ENCODE measurements around the gene CD84.
"Not testable (repeated sequence)": the region's sequence is repeated elsewhere in the genome, so short reads cannot be mapped to it uniquely, and the experiment has no call there.

Gene CD84

DNA sequence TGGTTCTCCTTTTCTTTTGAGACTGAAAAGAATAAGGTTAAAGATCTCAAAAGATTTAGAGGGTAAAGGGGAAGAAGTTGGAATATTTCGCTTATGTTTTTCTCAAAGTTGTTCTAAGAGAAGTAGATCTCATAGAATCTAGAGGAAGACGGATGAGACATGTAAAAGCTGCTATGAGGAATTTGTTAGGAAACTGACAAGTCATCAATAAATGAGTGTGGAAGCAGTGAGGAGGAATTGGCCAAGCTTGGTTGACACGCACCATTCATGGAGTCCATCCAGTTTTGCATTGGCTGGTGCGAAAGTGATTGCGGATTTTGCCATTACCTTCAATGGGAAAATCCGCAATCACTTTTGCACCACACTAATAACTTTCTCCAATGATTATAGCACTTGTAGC, 76.2 kb downstream of the CD84 start:
- no peak for DNase-seq (ENCODE audit: low read depth in 2 of 2)

DNA sequence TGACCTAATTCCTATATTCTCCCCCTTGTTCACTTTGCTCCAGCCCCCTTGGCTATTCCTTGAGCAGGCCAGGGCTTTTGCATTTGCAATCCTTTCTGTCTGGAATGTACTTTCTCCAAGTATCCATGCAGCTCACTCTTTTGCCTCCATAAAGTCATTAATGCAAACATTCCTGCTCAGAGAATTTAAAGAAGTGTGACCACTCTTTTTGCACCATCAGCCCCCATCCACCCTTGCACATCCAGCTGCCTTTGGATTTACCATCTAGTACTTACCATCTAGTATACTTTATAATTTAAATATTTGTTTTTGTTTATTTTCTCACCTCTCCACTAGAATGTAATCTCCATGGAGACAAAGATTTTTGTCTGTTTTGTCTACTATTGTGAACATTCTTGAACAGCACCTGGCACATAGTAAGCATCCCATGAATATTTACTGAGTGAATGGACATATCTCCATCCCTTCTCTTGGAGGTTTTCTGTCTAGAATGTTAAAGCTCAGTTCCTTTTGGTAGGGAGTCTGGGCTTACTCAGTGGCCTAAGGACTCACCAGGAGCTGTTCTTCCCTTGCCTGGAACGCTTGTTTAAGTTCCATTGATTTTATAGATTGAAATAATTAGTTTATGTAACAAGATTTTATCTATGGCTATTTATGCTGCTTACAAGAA, 78.8 kb downstream of the CD84 start:
- DNase-seq (ENCODE audit: low read depth in 2 of 2), result no peak

DNA sequence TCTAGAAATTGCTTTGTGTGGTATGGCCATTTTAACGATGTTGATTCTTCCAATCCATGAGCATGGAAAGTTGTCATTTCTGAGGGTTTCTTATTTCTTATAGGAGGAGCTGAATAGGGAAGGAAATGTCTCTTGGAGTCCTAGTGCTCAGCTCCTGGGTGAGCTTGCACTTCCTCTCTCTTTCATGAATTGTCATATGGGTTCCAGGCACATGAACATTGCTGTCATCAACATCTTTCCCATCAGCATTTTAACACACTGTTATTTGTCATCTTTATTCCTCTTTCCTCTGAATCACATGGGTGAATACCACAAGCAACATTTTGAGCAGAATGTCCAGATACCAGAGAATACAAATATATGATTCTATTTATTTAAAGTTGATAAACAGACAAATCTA, 79.7 kb downstream of the CD84 start:
- no peak for DNase-seq (ENCODE audit: low read depth in 2 of 2)

DNA sequence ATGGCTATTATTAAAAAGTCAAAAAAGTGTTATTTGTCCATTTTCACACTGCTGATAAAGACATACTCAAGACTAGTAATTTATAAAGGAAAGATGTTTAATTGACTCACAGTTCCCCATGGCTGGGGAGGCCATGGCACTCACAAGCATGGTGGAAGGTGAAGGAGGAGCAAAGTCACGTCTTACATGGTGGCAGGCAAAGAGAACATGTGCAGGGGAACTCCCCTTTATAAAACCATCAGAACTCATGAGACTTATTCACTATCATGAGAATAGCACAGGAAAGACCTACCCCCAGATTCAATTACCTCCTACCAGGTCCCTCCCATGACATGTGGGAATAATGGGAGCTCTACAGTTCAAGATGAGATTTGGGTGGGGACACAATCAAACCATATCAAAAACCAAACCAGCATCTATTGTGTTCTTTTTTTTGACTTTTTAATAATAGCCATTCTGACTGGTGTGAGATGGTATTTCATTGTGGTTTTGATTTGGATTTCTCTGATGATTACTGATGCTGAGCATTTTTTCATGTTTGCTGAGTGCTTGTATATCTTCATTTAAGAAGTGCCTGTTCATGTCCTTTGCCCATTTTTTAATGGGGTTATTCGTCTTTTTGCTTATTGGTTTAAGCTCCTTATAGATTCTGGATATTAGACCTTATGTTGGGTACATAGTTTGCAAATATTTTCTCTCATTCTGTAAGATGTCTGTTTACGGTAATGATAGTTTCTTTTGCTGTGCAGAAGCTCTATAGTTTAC, 80.8 kb downstream of the CD84 start:
- not testable (repeated sequence) for DNase-seq (ENCODE audit: low read depth in 2 of 2)

DNA sequence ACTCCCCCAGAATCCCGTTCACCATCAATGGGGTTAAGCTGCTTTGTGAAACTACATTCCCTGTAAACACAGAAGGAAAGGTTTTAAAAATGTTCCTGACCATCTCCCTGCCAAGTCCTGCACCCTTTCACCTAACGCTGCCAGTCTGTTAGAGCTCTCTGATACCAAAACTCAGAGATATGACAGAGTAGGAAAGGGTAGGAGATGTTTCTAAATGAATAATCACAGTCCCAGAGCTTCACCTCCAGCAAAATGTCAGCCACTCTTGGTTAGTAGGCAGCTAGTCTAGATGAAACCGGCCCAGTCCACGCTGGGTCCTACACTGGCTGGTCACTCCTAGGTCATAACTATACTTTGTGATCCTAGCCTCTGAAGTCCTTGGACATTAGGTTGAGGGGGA, 83.0 kb downstream of the CD84 start:
- DNase-seq (ENCODE audit: low read depth in 2 of 2), result no peak

DNA sequence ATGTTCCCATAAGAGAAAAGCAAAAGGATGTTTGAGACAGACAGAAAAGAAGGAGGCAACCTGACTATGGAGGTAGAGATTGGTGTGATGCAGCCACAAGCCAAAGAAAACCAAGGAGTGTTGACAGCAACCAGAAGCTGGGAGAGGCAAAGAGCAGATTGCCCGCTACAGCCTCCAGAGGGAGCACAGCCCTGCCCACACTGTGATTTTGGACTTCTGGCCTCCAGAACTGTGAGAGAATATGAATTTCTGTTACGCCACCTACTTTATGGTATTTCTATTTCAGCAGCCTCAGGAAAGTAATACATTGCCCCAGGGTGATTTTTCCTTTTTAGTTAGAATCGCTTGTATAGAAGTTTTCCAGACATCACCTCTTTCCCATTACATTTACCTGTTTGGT, 84.7 kb downstream of the CD84 start:
- DNase-seq (ENCODE audit: low read depth in 2 of 2), result no peak

DNA sequence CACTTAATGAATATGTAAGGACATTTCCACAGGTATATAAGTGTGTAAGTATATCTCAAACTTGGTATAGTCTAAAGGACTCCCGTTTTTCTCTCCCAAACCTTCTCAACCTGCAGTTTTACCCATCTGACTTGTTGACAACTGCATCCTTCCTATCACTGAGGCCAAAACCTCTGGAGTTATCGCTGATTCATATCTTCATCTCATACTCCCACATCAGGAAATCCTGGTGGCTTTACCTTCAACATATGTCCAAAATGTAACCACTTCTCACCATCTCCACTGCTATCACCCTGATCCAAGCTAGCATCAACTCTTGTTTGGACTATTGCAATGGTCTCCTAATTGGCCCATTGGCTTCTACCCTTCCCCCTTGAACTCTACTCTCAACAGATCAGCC, 86.7 kb downstream of the CD84 start:
- DNase-seq (ENCODE audit: low read depth in 2 of 2), result no peak

DNA sequence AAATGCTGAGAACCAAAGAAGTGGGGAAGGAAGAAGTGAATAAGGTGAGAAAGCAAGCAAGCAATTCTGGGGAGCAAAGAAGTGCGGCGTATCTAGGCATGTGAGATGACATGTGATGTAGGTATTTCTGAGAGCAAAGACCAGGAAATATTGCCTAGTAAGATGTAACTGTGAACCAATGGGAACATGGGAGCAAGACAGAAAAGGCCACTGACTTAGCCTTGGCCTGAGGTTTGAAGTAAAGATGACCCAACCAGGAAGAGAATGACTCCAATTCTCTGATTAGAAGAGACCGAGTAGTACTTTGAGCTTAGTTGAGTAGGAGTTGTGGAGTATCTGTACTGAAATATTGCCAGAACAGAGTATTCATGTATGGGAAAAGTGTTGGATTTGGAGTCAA, 87.3 kb downstream of the CD84 start:
- no peak for DNase-seq (ENCODE audit: low read depth in 2 of 2)
